Endodermal cell (in vitro differentiated cells): ENCODE results near the gene MPZL3. TPM values are rescaled to one million over a fixed set of nuclear protein-coding genes. Genes with fewer than 3 reads are reported as not detected.

ENCODE experiments used
- DNase-seq: peaks from one replicate; pipeline ENCODE4 v3.0.0-alpha.2; 2017
- H3K27ac ChIP-seq: 2 replicates; pipeline ENCODE4 v1.5.1; 2013; ENCODE audit warnings: mild to moderate bottlenecking, low read depth, low read length, moderate library complexity
- H3K27me3 ChIP-seq: 2 replicates; pipeline ENCODE4 v1.6.1; 2013; ENCODE audit warnings: mild to moderate bottlenecking, low read length, moderate library complexity; ENCODE audit not compliant: insufficient read depth, control insufficient read depth, poor library complexity, severe bottlenecking
- H3K36me3 ChIP-seq: 2 replicates; pipeline ENCODE4 v1.7.0; 2013; ENCODE audit warnings: mild to moderate bottlenecking, low read length, moderate library complexity; ENCODE audit not compliant: control insufficient read depth, insufficient read depth
- H3K4me1 ChIP-seq: one replicate; pipeline ENCODE4 v1.7.0; 2013; ENCODE audit warnings: low read length; ENCODE audit not compliant: control insufficient read depth, insufficient read depth
- H3K4me3 ChIP-seq: 2 replicates; pipeline ENCODE4 v1.5.1; 2013; ENCODE audit warnings: mild to moderate bottlenecking, low read length, moderate library complexity
- H3K9ac ChIP-seq: 2 replicates; pipeline ENCODE4 v1.6.1; 2013; ENCODE audit warnings: mild to moderate bottlenecking, low read length, moderate library complexity; ENCODE audit not compliant: poor library complexity, severe bottlenecking; ENCODE audit errors: extremely low read depth
- H3K9me3 ChIP-seq: 2 replicates; pipeline ENCODE4 v1.6.1; 2013; ENCODE audit warnings: mild to moderate bottlenecking, low read length, moderate library complexity; ENCODE audit not compliant: control insufficient read depth
- H3K27ac Mint-ChIP-seq: 2 replicates; pipeline ENCODE4 v1.8.0; 2020; ENCODE audit warnings: mixed read lengths
- H3K27me3 Mint-ChIP-seq: 2 replicates; pipeline ENCODE4 v1.8.0; 2021; ENCODE audit warnings: mild to moderate bottlenecking, mixed read lengths; ENCODE audit not compliant: insufficient read depth
- H3K36me3 Mint-ChIP-seq: 2 replicates; pipeline ENCODE4 v1.8.0; 2020; ENCODE audit warnings: low read depth, mixed read lengths
- H3K4me1 Mint-ChIP-seq: 2 replicates; pipeline ENCODE4 v1.8.0; 2020; ENCODE audit warnings: mixed read lengths
- H3K4me3 Mint-ChIP-seq: 2 replicates; pipeline ENCODE4 v1.8.0; 2020; ENCODE audit warnings: mild to moderate bottlenecking, moderate library complexity, mixed read lengths
- H3K9me3 Mint-ChIP-seq: 2 replicates; pipeline ENCODE4 v1.8.0; 2020; ENCODE audit warnings: mild to moderate bottlenecking, mixed read lengths
- CTCF ChIP-seq: fragments of 200-600 bp; sonication (generic); conservative IDR thresholded peaks from 2 replicates; pipeline ENCODE4 v1.5.0; 2021; ENCODE audit warnings: antibody characterized with exemption, mild to moderate bottlenecking
- WGBS, 2 experiments: methylation state at CpG; one replicate each; pipeline versions ENCODE4 v1.1.5 to v1.1.7; 2013; ENCODE audit warnings: missing lambda C conversion rate in 2 of 2, mixed read lengths in 1 of 2; ENCODE audit not compliant: insufficient coverage in 1 of 2, insufficient read length in 1 of 2; 5-methylcytosine and 5-hydroxymethylcytosine counted together
- total RNA-seq, 2 donors: library from RNA; stranded (reverse); fragmentation: NEBNext Ultra II Directional in 1 of 2; extraction: Animal tissue kit (Norgen Biotek cat#: 25700) in 1 of 2; gene quantifications; 2 replicates in 1 of 2; 3 replicates in 1 of 2; pipeline ENCODE4 v1.2.1, GENCODE V29; 2021

Gene MPZL3
- total RNA-seq, 2 donors from 2014 or later: 4.1 to 5.7 TPM

DNA sequence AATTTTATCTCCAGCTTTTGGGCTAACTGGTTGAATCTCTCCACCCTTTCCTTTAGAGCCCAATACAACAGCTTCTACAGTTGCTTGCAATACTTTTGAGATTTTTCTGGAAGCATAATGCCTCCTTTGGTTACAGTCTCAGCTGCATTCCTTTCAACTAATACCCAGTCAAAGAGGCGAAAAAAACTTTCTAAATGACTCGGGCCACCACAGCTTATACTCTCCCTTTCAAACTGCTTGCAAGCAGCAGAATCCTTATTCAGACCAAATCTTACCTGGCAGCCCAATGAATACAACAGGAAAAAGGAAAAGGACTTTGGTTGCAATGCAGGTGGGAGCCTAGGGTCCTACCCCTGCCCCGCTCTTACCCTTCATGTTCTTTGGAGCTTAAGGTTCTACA is 43.1 kb downstream of the MPZL3 start:
- no peak for TF ChIP-seq CTCF
- peaks cover 15% of the 10 kb centered on the region for H3K27me3 ChIP-seq
- peaks cover 39% of the 10 kb centered on the region for H3K4me1 Mint-ChIP-seq
- peaks cover 5% of the 10 kb centered on the region for H3K4me1 ChIP-seq
- no peak overlapping the region for H3K4me3 ChIP-seq
- H3K9me3 Mint-ChIP-seq: no peaks in the 10 kb centered on the region
- H3K27ac Mint-ChIP-seq: no peak overlapping the region
- no peak for DNase-seq
- H3K27me3 Mint-ChIP-seq: peaks cover 21% of the 10 kb centered on the region
- no peak overlapping the region for H3K4me3 Mint-ChIP-seq
- no peak overlapping the region for H3K27ac ChIP-seq
- H3K36me3 Mint-ChIP-seq: no peaks in the 10 kb centered on the region
- no peak overlapping the region for H3K9ac ChIP-seq
- no peaks in the 10 kb centered on the region for H3K36me3 ChIP-seq
- no peaks in the 10 kb centered on the region for H3K9me3 ChIP-seq
- WGBS, 2 experiments: 67 to 86% methylated on average over 1 to 3 of the region's 3 CpGs

GRCh38 chr11:118207079-118207478 is 45.1 kb downstream of the MPZL3 start:
- H3K27ac ChIP-seq: no peak overlapping the region
- peaks cover 22% of the 10 kb centered on the region for H3K4me1 Mint-ChIP-seq
- DNase-seq: no peak
- H3K27me3 Mint-ChIP-seq: peaks cover 20% of the 10 kb centered on the region
- H3K9me3 ChIP-seq: no peaks in the 10 kb centered on the region
- peaks cover 19% of the 10 kb centered on the region for H3K27me3 ChIP-seq
- no peak overlapping the region for H3K27ac Mint-ChIP-seq
- H3K4me3 ChIP-seq: no peak overlapping the region
- 71% methylated on average over 1 of the region's 2 CpGs; no CpG with 5 or more reads in 1 of the 2 experiments for WGBS, 2 experiments
- no peak overlapping the region for H3K9ac ChIP-seq
- no peak overlapping the region for H3K4me3 Mint-ChIP-seq
- no peaks in the 10 kb centered on the region for H3K36me3 ChIP-seq
- no peak for TF ChIP-seq CTCF
- no peaks in the 10 kb centered on the region for H3K9me3 Mint-ChIP-seq
- peaks cover 6% of the 10 kb centered on the region for H3K4me1 ChIP-seq
- H3K36me3 Mint-ChIP-seq: no peaks in the 10 kb centered on the region

DNA sequence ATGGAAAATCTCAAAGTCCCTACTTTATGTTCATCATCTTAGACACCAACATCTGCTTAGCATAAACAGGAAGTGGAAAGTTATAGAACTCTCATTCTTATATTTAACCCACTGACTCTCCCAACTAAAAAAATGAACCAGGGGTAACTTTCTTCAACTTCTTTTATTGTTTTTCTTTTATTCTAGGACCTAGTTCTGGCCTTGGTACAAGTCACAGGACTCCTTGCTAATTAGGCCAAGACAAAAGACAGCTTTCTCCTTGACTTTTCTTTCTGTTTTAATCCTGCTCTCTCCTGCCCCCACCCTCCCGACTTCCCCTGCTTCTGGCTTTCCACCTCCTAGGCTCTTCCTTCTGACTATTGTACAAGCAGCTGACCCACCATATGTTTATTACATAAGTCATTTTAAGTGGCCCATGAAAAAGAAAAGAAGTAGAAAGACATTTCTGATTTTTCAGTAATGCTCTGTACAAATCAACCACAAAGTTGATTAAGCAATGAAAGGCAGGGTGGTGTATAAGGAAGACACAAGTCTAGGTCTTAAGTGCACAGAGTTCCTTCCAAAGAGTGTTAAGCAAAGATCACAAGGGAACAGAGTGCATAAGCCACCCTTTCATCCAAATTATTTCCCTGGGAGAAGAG is 45.7 kb downstream of the MPZL3 start:
- Histone ChIP-seq H3K9ac (no peak overlapping the region), H3K27me3 (peaks cover 25% of the 10 kb centered on the region), H3K9me3 (no peaks in the 10 kb centered on the region), H3K36me3 (no peaks in the 10 kb centered on the region), H3K4me3 (no peak overlapping the region), H3K4me1 (peaks cover 6% of the 10 kb centered on the region), H3K27ac (no peak overlapping the region)
- no peaks in the 10 kb centered on the region for H3K9me3 Mint-ChIP-seq
- H3K36me3 Mint-ChIP-seq: no peaks in the 10 kb centered on the region
- no peak overlapping the region for H3K27ac Mint-ChIP-seq
- DNase-seq: no peak
- TF ChIP-seq CTCF: no peak
- peaks cover 20% of the 10 kb centered on the region for H3K27me3 Mint-ChIP-seq
- WGBS, 2 experiments: 60 to 64% methylated on average over 1 of the region's 1 CpG
- peaks cover 16% of the 10 kb centered on the region for H3K4me1 Mint-ChIP-seq
- H3K4me3 Mint-ChIP-seq: no peak overlapping the region
